Pons (tissue), 1 donor: ENCODE measurements around the gene GAREM1.

Experiments used
- DNase-seq: peaks from one replicate; pipeline ENCODE4 v3.0.0-alpha.2; 2016; ENCODE audit warnings: low spot score

The GAREM1 gene

GRCh38 chr18:32290810-32291209 is 179.9 kb downstream of the GAREM1 start:
- DNase-seq: no peak

GRCh38 chr18:32289483-32290075 is 181.1 kb downstream of the GAREM1 start:
- DNase-seq: peak; percentile 84

- no peak for DNase-seq
Measured at GRCh38 chr18:32287873-32288272, 182.8 kb downstream of the GAREM1 start.

GRCh38 chr18:32287249-32287648 is 183.4 kb downstream of the GAREM1 start:
- DNase-seq: no peak

GRCh38 chr18:32286749-32287148 is 183.9 kb downstream of the GAREM1 start:
- no peak for DNase-seq

GRCh38 chr18:32284284-32284683 is 186.4 kb downstream of the GAREM1 start:
- DNase-seq: no peak

GRCh38 chr18:32280911-32281310 is 189.8 kb downstream of the GAREM1 start:
- DNase-seq: no peak

GRCh38 chr18:32280188-32280783 is 190.4 kb downstream of the GAREM1 start:
- no peak for DNase-seq

- no peak for DNase-seq
Measured at GRCh38 chr18:32278177-32278799, 192.4 kb downstream of the GAREM1 start.

GRCh38 chr18:32277549-32277948 is 193.1 kb downstream of the GAREM1 start:
- no peak for DNase-seq

GRCh38 chr18:32276906-32277305 is 193.8 kb downstream of the GAREM1 start:
- no peak for DNase-seq

- no peak for DNase-seq
Measured at GRCh38 chr18:32276256-32276655, 194.4 kb downstream of the GAREM1 start.

GRCh38 chr18:32275221-32275620 is 195.5 kb downstream of the GAREM1 start:
- DNase-seq: no peak

GRCh38 chr18:32274307-32274706 is 196.4 kb downstream of the GAREM1 start:
- DNase-seq: no peak

- DNase-seq: peak; percentile 44
Measured at GRCh38 chr18:32271672-32272208, 198.9 kb downstream of the GAREM1 start.

GRCh38 chr18:32270341-32270740 is 200.3 kb downstream of the GAREM1 start:
- DNase-seq: no peak

GRCh38 chr18:32267463-32267862 is 203.2 kb downstream of the GAREM1 start:
- no peak for DNase-seq

- DNase-seq: no peak
Measured at GRCh38 chr18:32264401-32264800, 206.3 kb downstream of the GAREM1 start.

GRCh38 chr18:32262092-32262491 is 208.6 kb downstream of the GAREM1 start:
- DNase-seq: no peak

GRCh38 chr18:32261003-32261402 is 209.7 kb downstream of the GAREM1 start:
- DNase-seq: no peak

GRCh38 chr18:32259553-32259952 is 211.1 kb downstream of the GAREM1 start:
- no peak for DNase-seq

- DNase-seq: peak; percentile 51
Measured at GRCh38 chr18:32258558-32259204, 212.0 kb downstream of the GAREM1 start.

GRCh38 chr18:32258148-32258547 is 212.5 kb downstream of the GAREM1 start:
- no peak for DNase-seq
